OCI-LY7 (cell line): Measurements from ENCODE around the gene RASGRP2. TPM values are rescaled to one million over a fixed set of nuclear protein-coding genes. Genes with fewer than 3 reads are reported as not detected.

ENCODE experiments used
- BruUV-seq: library from RNA; stranded (reverse); fragments of 400-500 nt; replicated peaks from 2 replicates; lab custom pipeline; 2021; lab: Mats Ljungman, UMichigan
- CTCF ChIA-PET: fragments of 300-600 bp; sonication (Branson Sonifier 250); formaldehyde crosslinking; loops from one replicate; lab custom pipeline; 2022; ENCODE audit warnings: antibody characterized with exemption; ENCODE audit not compliant: unreplicated experiment; lab: Charles Lee
- POLR2A ChIA-PET: fragments of 300-600 bp; sonication (Branson Sonifier 250); formaldehyde crosslinking; loops from one replicate; lab custom pipeline; 2022; ENCODE audit warnings: antibody characterized with exemption; lab: Charles Lee
- DNase-seq: peaks from one replicate; pipeline ENCODE4 v3.0.0-alpha.2; 2015; ENCODE audit warnings: low spot score
- H2AFZ ChIP-seq: fragments of 200-600 bp; sonication (generic), shearing (Covaris generic); 2 replicates; pipeline ENCODE4 v1.6.1; 2014; ENCODE audit warnings: mild to moderate bottlenecking, antibody characterized with exemption, low read length, moderate library complexity
- H3K27ac ChIP-seq: fragments of 200-600 bp; sonication (generic); 2 replicates; pipeline ENCODE4 v1.5.1; 2014; ENCODE audit warnings: mixed run types, low read depth, mild to moderate bottlenecking, moderate library complexity, low read length, inconsistent platforms; ENCODE audit not compliant: poor library complexity, severe bottlenecking
- H3K36me3 ChIP-seq: fragments of 200-600 bp; sonication (generic); 2 replicates; pipeline ENCODE4 v1.6.1; 2014; ENCODE audit warnings: mild to moderate bottlenecking, antibody characterized with exemption, low read length, moderate library complexity, mixed read lengths; ENCODE audit not compliant: insufficient read depth
- H3K4me1 ChIP-seq: fragments of 200-600 bp; sonication (generic); 2 replicates; pipeline ENCODE4 v1.5.1; 2014; ENCODE audit warnings: mild to moderate bottlenecking, low read length; ENCODE audit not compliant: insufficient read depth, poor library complexity, severe bottlenecking
- H3K4me2 ChIP-seq: fragments of 200-600 bp; sonication (generic); 2 replicates; pipeline ENCODE4 v1.6.1; 2014; ENCODE audit warnings: mild to moderate bottlenecking, low read length
- H3K4me3 ChIP-seq: fragments of 200-600 bp; sonication (generic); 2 replicates; pipeline ENCODE4 v1.5.1; 2014; ENCODE audit warnings: mild to moderate bottlenecking, low read depth, low read length; ENCODE audit not compliant: poor library complexity, severe bottlenecking
- H3K79me2 ChIP-seq: fragments of 200-600 bp; sonication (generic); 2 replicates; pipeline ENCODE4 v1.6.1; 2016; ENCODE audit warnings: low read depth, mild to moderate bottlenecking, low read length, moderate library complexity, mixed read lengths; ENCODE audit not compliant: insufficient read depth
- H3K9me2 ChIP-seq: fragments of 200-600 bp; sonication (generic); 2 replicates; pipeline ENCODE4 v1.6.1; 2016; ENCODE audit warnings: mild to moderate bottlenecking, low read length, mixed read lengths; ENCODE audit not compliant: insufficient read depth
- H3K9me3 ChIP-seq: fragments of 200-600 bp; sonication (generic); 2 replicates; pipeline ENCODE4 v1.6.1; 2014; ENCODE audit warnings: mild to moderate bottlenecking, mixed run types, low read length, mixed read lengths
- H4K20me1 ChIP-seq: fragments of 200-600 bp; sonication (generic); 2 replicates; pipeline ENCODE4 v1.6.1; 2014; ENCODE audit warnings: mild to moderate bottlenecking, antibody characterized with exemption, low read length, moderate library complexity, mixed read lengths; ENCODE audit not compliant: insufficient read depth
- EZH2phosphoT487 ChIP-seq: fragments of 200-600 bp; sonication (generic); IDR thresholded peaks from 2 replicates; pipeline ENCODE4 v1.6.1; 2018; ENCODE audit warnings: low read depth, borderline replicate concordance, mild to moderate bottlenecking, mixed run types, antibody characterized with exemption, low read length, moderate library complexity, mixed read lengths
- intact Hi-C: fragments of 100-400 bp; cut with micrococcal nuclease; formaldehyde crosslinking; loops from one replicate; pipeline ENCODE4 v1.10.0; 2022; ENCODE audit not compliant: unreplicated experiment
- total RNA-seq, 2 experiments: library from RNA; depleted of rRNA in 1 of 2; stranded (reverse); fragments of >200 nt in 1 of 2; shearing (Covaris generic) in 1 of 2; gene quantifications; 2 replicates each; pipeline ENCODE4 v1.2.3, GENCODE V29; 2014 to 2022
- TF ChIP-seq, protein P1 (sequence below): fragments of 200-600 bp; sonication (generic); conservative IDR thresholded peaks from 2 replicates; pipeline ENCODE4 v1.5.1; 2014; ENCODE audit warnings: mild to moderate bottlenecking, antibody characterized with exemption, low read length, moderate library complexity, mixed read lengths

The RASGRP2 gene
- total RNA-seq, 2 experiments from 2014 or later = 127 to 195 TPM

DNA sequence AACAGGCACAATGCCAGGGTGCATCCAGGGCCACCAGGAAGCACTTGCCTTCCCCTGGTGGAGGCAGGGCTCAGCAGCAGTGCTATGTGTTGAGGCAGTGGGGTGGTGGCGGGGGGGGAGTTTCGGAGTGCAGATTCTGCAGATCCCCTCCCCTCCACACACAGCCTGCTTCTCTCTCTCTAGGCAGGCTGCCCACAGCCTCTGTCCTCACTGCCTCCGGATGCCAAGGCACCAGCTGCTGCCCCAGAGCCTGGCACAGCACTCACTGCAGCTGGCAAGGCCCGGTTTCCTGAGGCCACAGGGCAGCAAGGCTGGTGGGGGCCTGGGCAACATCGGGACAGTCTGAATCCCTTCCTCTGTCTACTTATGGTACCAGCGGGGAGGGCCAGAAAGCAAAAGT is 56.7 kb downstream of the RASGRP2 start:
- H3K4me1 ChIP-seq = peaks cover 15% of the 10 kb centered on the region
- H3K36me3 ChIP-seq = no peaks in the 10 kb centered on the region
- TF ChIP-seq EZH2phosphoT487 = no peak
- TF ChIP-seq, protein P1, sequence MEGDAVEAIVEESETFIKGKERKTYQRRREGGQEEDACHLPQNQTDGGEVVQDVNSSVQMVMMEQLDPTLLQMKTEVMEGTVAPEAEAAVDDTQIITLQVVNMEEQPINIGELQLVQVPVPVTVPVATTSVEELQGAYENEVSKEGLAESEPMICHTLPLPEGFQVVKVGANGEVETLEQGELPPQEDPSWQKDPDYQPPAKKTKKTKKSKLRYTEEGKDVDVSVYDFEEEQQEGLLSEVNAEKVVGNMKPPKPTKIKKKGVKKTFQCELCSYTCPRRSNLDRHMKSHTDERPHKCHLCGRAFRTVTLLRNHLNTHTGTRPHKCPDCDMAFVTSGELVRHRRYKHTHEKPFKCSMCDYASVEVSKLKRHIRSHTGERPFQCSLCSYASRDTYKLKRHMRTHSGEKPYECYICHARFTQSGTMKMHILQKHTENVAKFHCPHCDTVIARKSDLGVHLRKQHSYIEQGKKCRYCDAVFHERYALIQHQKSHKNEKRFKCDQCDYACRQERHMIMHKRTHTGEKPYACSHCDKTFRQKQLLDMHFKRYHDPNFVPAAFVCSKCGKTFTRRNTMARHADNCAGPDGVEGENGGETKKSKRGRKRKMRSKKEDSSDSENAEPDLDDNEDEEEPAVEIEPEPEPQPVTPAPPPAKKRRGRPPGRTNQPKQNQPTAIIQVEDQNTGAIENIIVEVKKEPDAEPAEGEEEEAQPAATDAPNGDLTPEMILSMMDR = no peak
- H2AFZ ChIP-seq = no peak overlapping the region
- ChIA-PET POLR2A (no interaction called here), CTCF (no interaction called here)
- H3K4me2 ChIP-seq = no peak overlapping the region
- no peak overlapping the region for H3K27ac ChIP-seq
- no peaks in the 10 kb centered on the region for H3K9me3 ChIP-seq
- no peak for DNase-seq
- intact Hi-C loops = loop anchor here (5.0 kb wide), 1 partner anchor 55 kb away; the partner anchor contains the start of gene RASGRP2
- no peaks in the 10 kb centered on the region for H4K20me1 ChIP-seq
- H3K4me3 ChIP-seq = no peak overlapping the region
- no peaks in the 10 kb centered on the region for H3K9me2 ChIP-seq
- BruUV-seq = no TSS peak
- no peaks in the 10 kb centered on the region for H3K79me2 ChIP-seq

DNA sequence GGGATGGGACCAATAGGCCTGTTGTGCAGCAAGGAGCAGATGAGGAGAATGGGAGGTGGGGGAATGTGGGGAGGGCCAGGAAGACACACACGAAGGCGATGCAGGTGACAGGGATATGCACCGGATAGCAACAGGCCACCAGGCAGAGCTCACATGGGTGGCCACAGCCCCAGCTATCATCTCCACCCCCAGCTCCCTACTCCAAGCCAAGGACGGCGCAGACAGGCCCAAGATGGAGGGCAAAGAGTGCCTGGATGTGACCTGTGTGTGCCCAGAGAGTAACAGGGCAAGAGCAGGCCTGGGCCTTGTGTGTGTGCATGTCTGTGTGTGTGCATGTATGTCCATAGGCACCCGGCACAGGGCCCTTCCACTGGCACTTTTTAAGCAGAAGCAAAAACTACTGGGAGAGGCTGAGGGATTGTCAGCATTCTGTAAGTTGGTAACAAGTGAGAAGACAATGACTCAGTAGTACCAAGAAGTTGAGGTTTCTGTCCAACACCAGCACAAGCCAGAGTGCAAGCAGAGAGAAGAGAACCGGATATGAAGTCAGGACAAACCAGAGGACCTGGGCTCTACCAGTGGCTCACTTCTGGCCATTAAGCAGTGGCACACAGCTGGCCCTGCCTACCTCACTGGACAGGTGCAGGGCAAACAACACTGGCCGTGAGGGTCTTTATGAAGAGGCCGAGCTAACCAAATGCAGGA is 57.3 kb downstream of the RASGRP2 start:
- no peaks in the 10 kb centered on the region for H3K79me2 ChIP-seq
- H3K27ac ChIP-seq = no peak overlapping the region
- no peak overlapping the region for H3K4me3 ChIP-seq
- CTCF ChIA-PET = no interaction called here
- H3K36me3 ChIP-seq = no peaks in the 10 kb centered on the region
- H3K4me1 ChIP-seq = peaks cover 15% of the 10 kb centered on the region
- no peak for DNase-seq
- no TSS peak for BruUV-seq
- POLR2A ChIA-PET = no interaction called here
- no peak for TF ChIP-seq EZH2phosphoT487
- TF ChIP-seq, protein P1 = no peak
- no peaks in the 10 kb centered on the region for H3K9me2 ChIP-seq
- H3K4me2 ChIP-seq = no peak overlapping the region
- H3K9me3 ChIP-seq = no peaks in the 10 kb centered on the region
- no peak overlapping the region for H2AFZ ChIP-seq
- H4K20me1 ChIP-seq = no peaks in the 10 kb centered on the region
- intact Hi-C loops = loop anchor here (5.0 kb wide), 1 partner anchor 56 kb away; the partner anchor contains the start of gene RASGRP2

DNA sequence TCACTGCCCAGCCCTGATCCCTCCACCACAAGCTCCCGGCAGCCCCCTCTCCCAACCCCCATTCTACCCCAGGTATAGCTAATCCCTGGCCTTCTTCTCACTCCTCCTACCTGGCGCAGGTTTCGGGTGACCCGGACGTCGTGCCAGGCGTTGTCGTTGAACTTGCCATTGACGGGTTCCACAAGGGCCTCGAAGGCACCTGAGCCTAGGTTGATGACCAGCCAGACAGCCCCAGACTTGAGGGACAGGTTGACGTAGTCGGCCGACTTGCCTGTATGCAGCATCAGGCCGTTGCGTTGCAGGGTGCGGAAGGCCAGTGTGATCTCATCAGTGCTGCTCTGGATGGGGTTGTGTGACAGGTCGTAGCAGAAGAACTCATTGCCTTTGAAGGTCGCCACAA is 58.4 kb downstream of the RASGRP2 start:
- H3K9me3 ChIP-seq = no peaks in the 10 kb centered on the region
- no peak overlapping the region for H3K4me3 ChIP-seq
- H3K4me1 ChIP-seq = peaks cover 15% of the 10 kb centered on the region
- no peaks in the 10 kb centered on the region for H3K36me3 ChIP-seq
- POLR2A ChIA-PET = no interaction called here
- H3K9me2 ChIP-seq = no peaks in the 10 kb centered on the region
- H2AFZ ChIP-seq = no peak overlapping the region
- TF ChIP-seq, protein P1 = no peak
- no peak for TF ChIP-seq EZH2phosphoT487
- H3K4me2 ChIP-seq = no peak overlapping the region
- no peak overlapping the region for H3K27ac ChIP-seq
- H3K79me2 ChIP-seq = no peaks in the 10 kb centered on the region
- CTCF ChIA-PET = no interaction called here
- no TSS peak for BruUV-seq
- intact Hi-C loops = loop anchor here (5.0 kb wide), 1 partner anchor 57 kb away; the partner anchor contains the start of gene RASGRP2
- DNase-seq = no peak
- H4K20me1 ChIP-seq = no peaks in the 10 kb centered on the region
